Midbrain (tissue), 1 donor: Measurements from ENCODE around the gene KIF26B.

Experiments
- DNase-seq: peaks from one replicate; lab custom pipeline; 2025; lab: John Stamatoyannopoulos, UW

The KIF26B gene

DNA sequence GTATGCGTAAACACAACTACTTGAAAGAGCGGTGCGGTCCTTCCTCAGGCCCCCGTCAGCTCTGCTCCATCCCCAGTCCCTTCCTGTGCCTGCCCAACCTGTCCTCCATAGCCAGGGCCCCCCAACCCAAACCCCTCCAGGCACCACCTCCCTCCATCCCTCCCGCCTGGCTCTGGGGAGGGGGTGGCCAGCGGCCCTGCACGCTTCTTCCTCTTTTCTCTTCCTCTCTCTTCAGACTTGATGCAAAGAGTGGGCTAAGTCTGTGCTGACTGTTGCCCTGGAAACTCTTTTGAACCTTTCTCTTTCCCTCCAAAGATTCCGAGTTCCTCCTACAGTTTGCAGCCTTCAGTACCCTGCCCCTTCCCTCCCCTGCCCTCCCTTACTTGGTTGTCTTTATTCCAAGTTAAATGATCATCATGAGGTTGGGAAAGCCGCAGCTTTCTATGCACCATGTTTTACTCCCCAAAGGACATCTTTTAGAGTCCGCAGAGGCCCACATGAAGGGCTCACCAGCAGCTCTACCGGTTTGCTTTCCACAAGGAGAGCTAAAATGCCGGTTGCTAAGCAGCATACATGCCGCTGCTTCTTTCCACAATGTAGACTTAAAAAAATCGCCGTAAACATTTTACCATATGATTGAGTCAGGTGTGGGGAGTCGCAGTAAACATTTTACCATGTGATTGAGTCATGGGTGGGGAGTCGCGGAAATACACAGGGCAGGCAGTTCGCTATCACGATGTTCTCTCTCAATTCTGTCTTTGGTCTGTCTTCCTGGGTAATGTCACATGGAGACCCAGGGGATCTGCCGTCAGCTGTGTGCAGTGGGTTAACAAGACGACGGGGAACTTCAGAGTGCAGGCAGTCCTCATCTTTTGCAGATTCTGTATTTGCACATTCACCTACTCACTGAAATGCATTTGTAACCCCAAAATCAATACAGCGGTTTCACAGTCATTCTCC, 525.3 kb downstream of the KIF26B start:
- no peak for DNase-seq

DNA sequence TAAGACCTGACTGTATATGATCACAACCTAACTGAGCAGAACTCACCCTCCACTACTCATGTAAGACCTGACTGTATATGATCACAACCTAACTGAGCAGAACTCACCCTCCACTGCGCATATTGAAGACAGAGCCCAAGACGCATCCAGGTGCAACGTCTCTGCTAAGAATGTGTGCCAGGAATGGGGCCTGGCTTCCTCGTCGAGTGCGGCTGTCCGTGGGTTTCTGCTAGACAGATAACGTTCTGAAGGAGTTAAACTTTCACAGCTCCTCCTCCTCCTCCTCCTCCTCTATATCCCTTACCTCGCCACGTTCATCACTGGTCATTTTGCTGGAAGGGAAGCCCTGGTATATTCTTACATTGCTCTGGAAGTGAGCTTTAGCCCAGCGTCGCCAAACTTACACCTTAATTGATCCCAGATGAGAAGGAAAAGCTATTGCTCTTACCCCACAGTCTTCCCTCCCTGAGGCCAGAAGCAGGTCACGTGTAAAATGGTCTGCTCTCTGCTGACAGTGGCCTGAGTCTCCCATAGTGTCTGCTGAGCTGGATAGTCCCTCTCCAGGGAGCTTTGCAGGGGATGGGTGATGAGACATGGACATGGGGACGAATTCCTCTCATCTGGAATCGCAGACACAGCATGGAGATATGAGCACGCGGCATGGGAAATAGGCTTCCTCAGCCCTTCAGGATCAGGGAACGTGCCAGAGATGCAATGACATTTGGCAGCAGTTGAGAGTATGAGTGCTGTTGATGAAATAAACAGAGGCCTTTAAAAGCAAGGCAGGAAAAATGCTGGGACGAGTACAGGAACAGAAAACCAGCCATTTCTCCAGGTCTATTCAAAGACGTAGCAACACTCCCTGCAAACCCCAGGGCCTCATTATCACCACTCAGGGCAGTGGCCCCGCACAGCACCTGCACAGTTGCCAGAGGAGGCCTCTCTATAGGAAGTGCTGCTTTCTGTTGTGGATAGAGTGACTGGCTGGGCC, 528.1 kb downstream of the KIF26B start:
- no peak for DNase-seq

DNA sequence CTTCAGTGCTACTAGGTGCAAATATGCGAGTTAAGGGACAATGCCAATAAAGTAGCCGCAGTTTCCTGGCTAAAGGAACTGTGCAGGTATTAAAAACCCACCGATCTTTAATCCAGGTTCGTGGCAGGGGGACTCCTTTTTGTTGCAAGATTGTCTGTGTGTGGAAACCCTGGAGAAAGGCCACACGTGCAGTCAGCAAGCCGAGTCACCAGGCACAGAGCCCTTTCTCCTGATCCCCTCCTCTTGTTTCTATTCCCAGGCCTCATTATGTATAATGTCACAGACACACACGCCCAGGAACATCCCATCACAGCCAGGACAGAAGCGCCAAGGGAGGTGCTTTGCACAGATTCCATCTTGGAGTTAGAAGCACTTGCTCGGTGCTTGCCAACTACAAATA, 528.9 kb downstream of the KIF26B start:
- no peak for DNase-seq

DNA sequence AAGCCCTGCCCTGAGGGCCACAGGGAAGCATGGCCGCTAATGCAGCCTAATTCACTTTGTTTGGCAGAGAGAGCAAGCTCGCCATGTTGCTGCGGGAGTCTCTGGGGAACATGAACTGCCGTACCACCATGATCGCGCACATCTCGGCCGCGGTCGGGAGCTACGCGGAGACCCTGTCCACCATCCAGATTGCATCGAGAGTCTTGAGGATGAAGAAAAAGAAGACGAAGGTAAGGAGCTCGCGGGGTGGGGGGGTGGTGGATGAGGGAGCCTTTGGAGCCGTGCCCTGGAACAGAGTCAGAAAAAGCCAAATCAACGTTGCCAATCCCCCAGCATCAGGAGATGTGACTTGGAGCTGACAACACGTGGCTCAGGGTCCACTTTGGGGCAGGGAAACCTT, 529.4 kb downstream of the KIF26B start:
- DNase-seq = no peak

DNA sequence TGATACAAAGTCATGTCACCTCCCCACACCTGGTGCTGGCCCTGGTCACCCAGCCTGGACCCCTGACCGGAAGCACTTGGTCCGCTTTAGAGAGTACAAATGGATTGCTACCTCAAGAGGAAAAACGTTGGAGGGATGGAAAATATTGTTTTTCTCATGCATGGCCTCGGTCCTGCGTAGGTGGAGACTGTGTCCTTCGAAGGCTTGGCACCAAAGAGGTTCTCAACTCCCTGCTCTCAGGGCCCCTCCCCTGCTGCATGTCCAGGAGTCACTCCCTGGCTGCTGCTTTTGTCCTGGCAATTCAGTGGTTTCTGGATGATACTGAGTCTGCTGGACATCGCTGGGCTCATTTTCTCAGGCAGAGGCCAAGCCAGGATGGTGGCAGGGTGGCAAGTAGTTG, 529.8 kb downstream of the KIF26B start:
- DNase-seq = no peak

DNA sequence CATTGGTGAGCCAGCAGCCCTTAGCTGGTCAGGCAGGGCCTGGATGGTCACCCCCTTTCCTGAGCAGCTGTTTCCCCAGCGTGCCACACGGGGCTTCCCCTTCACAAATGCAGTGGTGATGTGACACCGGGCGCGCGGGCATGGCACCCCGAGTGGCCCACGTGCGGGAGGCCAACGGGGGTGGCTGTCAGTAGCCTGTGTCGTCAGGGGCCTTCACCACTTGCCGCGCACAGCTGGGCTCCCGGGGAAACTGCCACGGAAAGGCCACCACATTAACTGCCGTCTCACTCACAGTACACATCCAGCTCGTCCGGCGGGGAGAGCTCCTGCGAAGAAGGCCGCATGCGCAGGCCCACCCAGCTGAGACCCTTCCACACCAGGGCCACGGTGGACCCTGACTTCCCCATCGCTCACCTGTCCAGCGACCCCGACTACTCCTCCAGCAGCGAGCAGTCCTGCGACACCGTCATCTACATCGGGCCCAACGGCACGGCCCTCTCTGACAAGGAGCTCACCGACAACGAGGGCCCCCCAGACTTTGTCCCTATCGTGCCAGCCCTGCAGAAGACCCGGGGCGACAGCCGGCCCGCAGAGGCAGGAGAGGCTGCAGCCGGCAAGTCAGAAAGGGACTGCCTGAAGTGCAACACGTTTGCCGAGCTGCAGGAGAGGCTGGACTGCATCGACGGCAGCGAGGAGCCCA, 530.5 kb downstream of the KIF26B start:
- no peak for DNase-seq

DNA sequence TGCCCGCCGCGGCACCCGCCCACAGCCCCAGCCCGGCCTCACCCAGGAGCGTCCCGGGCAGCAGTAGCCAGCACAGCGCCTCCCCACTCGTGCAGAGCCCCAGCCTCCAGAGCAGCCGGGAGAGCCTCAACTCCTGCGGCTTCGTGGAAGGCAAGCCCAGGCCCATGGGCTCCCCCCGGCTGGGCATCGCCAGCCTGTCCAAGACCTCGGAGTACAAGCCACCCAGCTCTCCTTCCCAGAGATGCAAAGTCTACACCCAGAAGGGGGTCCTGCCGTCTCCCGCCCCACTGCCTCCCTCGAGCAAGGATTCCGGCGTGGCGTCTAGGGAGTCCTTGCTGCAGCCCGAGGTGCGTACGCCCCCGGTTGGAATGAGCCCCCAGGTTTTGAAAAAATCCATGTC, 531.2 kb downstream of the KIF26B start:
- no peak for DNase-seq

DNA sequence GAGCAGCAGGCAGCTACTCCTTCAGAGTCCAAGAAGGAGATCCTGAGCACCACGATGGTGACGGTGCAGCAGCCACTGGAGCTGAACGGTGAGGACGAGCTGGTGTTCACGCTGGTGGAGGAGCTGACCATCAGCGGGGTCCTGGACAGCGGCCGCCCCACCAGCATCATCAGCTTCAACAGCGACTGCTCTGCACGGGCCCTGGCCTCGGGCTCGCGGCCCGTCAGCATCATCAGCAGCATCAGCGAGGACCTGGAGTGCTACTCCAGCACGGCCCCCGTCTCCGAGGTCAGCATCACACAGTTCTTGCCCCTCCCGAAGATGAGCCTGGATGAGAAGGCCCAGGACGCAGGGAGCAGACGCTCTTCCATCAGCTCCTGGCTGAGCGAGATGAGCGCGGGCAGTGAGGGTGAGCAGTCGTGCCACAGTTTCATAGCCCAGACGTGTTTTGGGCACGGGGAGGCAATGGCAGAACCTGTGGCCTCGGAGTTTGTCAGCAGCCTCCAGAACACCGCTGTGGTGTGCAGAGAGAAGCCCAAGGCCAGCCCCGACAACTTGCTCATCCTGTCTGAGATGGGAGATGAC, 531.8 kb downstream of the KIF26B start:
- no peak for DNase-seq

DNA sequence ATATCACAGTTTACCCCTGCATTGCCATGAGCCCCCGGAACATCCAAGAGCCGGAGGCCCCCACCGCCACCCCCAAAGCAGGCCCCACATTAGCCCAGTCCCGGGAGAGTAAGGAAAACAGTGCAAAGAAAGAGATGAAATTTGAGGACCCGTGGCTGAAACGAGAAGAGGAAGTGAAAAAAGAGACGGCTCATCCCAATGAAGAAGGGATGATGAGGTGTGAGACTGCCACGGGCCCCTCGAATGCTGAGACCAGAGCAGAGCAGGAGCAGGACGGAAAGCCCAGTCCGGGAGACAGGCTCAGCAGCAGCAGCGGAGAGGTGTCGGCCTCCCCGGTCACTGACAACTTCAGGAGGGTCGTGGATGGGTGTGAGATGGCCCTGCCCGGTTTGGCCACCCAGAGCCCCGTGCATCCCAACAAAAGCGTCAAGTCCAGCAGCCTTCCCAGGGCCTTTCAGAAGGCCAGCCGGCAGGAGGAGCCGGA, 532.4 kb downstream of the KIF26B start:
- DNase-seq = no peak

DNA sequence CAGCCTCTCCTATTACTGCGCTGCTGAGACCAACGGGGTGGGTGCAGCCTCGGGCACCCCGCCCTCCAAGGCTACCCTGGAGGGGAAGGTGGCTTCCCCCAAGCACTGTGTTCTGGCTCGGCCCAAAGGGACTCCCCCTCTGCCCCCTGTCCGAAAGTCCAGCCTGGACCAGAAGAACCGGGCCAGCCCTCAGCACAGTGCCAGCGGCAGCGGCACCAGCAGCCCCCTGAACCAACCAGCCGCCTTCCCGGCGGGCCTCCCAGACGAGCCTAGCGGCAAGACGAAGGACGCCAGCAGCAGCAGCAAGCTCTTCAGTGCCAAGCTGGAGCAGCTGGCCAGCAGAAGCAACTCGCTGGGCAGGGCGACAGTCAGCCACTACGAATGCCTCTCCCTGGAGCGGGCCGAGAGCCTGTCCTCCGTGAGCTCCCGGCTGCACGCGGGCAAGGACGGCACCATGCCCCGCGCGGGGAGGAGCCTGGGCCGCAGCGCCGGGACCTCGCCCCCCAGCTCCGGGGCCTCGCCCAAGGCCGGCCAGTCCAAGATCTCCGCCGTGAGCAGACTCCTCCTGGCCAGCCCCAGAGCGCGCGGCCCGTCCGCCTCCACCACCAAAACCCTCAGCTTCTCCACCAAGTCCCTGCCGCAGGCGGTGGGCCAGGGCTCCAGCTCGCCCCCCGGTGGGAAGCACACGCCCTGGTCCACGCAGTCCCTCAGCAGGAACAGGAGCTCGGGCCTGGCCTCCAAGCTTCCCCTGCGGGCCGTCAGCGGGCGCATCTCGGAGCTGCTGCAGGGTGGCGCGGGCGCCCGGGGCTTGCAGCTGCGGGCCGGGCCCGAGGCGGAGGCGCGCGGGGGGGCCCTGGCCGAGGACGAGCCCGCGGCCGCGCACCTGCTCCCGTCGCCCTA, 533.1 kb downstream of the KIF26B start:
- no peak for DNase-seq

DNA sequence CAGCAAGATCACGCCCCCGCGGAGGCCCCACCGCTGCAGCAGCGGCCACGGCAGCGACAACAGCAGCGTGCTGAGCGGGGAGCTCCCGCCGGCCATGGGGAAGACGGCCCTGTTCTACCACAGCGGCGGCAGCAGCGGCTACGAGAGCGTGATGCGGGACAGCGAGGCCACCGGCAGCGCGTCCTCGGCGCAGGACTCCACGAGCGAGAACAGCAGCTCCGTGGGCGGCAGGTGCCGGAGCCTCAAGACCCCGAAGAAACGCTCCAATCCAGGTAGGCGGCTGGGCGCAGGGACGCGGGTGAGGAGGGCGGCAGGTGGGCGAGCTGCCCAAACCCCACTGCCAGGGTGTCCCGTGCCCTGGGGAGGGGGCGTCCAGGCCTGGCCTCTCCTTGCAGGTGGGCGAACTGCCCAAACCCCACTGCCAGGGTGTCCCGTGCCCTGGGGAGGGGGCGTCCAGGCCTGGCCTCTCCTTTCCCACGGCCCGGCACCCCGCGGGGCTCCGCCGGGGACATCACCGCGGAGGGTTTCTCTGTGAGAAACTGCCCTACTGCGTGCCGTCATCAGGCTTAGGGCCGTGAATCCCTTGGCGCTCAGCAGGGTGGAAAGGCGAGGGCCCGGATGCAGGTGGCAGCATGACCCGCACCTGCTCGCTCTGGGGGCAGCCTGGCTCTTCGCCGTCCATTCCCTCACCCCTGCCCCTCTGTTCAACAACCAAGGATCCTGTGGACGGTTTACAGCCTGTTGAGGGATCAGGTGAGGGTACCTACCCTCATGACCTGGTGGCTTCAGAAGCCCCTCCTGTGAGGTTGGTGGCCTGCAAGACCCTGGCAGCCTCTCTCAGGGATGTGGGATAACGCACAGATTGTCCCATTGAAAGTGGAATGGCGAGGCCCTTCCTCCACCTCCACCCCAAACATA, 534.0 kb downstream of the KIF26B start:
- no peak for DNase-seq

DNA sequence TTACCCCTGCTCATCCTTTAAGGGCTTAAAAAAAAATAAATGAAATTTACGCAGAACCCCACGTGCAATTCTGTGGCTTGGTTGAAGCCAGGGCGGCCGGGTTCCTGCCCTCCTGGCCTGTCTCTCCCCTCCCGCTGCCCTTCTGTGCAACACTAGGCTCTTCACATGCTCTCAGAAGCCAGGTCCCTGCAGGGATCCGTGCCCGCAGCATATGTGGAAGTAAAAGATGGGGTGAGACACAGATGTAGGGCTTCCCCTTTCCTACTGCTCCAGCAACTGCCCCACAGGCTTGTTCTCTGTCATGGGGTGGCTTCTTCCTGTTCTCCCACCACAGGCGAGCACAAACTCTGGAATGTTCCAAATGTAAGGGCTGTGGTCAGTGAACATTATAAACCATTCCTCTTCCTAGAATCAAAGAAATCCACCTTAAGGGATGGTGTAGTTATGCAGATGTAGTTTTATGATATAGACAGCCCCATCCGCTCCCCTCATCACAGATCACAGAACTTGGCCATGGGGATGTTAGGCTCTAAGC, 535.4 kb downstream of the KIF26B start:
- DNase-seq = peak; percentile 26

DNA sequence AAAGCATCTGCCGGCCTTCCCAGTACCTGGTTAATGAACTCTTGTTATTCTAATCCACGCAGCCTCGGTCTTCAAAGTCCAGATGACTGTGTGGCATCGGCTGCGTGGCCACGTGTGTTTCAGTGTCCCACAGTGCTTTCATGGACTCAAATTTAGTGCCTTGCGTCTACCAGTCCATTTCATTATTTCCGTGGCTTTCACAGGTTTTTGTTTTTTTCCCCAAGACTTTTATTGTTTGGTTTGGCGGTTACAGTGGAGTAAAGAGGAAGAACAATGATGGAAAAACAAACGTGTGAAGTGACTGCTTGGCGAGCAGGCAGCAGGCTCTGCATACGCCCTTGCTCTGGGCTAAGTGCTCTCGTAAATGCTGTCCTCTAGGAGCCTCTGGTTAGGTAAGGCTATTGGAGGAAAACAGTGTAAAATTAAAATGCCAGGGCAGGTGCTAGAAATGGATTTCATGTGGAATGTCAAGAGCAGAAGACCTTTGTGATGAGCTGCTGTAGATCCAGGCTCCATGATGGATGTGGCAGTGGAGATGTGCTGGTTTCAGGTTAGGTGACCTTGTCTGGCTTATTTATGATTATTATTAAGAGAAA, 536.3 kb downstream of the KIF26B start:
- DNase-seq = no peak

DNA sequence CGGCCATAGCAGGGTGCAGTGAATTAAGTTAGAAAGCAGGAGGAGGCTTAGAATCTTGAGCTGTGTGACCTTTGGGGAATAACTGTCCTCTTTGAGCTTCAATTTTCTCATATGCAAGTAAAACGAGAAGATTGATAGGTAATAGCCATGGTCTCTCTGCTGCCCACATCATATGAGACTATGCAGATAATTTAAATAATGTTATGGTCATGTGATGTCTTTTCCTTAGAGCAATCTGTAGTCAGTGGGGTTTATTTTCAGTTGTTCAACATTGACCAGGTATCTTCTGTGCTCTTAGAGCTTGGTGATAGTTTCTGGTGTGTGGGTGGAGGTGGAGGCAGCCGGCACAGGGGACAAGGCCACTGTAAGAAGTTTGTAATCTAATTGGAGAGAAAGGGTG, 537.1 kb downstream of the KIF26B start:
- DNase-seq = no peak

DNA sequence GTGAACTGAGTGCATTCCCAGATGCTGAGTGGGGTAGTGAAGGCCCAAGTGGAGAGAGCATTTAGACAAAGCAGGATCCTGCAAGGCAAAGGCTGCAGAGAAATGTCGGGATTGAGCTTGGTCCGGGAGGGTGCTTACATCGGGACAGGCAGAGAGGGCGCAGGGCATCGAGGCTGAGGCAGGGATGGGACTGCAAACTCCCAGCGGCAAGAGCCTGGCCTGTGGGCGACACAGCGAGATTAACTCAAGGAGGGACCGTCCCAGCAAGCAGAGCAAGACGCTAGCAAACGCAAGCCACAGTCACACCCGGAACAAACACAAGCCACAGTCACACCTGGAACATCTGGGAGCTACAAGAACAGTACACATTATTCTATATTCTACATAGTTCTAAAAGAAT, 537.5 kb downstream of the KIF26B start:
- no peak for DNase-seq

DNA sequence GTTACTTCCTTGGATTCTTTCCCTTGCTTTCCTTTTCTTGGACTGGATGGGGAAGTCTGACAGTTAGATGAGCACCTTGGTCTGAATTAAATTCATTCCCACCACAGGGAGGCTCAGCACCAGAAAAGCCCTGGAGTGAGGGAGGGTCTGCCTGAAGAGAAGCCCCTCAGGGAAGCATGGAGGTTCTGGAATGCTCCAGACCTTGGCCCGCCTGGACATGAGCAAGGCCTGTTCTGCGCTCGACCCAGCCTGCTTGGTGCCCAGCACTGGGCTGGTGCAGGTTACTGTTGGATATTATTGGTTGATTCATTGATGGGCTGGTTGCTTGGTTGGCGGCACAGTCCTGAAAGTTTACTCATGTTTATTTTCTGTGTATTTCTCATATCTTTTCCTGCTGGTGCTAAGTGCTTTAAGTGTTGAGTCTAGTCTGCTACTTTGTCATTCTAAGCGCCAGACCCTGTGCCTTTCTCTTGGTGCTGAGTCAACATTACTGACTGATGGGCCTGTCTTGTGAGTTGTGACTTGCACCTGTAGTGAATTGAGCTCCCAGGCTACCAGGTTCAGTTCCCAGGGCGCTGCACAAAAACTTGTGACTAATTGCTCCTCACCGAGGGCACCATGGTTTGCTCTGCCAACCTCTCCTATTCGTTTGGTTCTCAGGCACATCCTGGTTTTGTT, 538.5 kb downstream of the KIF26B start:
- no peak for DNase-seq

DNA sequence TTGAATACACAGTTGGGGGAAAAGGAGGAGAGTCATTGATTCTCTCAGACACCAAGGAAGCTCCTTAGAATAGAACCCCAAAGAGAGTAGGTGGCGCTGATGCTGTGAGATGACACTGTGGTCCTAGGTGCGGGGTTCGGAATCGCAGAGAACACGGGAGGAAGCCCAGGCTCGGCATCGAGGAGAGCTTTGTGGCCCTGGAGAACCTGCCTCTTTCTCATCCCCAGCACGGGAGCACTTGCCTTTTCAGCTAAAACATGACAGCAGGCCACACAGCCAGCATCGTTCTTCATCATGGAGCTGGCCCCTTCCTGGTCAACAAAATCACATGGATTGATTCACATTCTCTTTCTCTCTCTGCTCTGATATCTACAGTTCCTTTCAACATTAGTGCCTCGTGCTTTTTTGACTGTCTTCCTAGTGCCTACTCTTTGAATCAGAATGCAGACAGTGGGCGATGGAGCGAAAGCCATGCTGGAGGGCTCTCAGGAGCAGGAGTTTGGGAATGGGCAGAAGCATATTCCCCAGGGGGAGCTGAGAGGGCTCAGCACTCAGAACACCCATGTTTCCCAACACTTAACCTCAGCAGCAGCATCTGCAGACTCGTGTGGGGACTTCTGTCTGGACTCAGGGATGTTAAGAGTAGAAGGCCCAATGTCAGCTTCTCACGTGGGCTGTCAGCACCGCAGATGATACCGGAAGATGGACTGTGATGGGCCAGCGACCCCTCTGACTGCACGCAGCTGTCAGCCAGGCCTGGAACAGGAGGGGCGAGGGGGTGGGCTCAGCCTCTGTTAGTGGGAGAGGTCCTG, 539.4 kb downstream of the KIF26B start:
- no peak for DNase-seq
